NCI-H345 (cell line): ENCODE measurements around the gene AGT.
"Not testable (repeated sequence)": the region's sequence is repeated elsewhere in the genome, so short reads cannot be mapped to it uniquely, and the experiment has no call there.

Experiments used
- DNase-seq: peaks from one replicate; lab custom pipeline; 2025; lab: John Stamatoyannopoulos, UW

AGT gene

DNA sequence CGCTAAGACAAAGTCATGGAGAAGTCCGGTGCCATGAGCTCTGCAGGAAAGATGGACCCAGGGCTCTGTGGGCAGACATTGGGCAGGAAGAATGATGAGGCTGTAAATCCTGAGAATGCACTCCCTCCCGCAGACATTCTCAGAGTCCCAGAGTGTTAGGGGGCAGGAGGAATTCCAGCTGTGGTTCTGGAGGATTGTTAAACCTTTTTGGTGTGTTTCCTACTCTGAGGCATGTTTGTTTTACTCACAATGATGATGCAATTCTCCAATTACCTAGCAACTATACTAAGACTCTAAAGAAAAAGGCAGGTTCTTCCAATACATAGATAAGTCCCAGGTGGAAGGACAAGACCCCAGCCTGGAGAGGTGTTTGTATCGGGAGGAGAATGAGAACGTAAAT is 30.5 kb upstream of the AGT start:
- DNase-seq, result no peak

DNA sequence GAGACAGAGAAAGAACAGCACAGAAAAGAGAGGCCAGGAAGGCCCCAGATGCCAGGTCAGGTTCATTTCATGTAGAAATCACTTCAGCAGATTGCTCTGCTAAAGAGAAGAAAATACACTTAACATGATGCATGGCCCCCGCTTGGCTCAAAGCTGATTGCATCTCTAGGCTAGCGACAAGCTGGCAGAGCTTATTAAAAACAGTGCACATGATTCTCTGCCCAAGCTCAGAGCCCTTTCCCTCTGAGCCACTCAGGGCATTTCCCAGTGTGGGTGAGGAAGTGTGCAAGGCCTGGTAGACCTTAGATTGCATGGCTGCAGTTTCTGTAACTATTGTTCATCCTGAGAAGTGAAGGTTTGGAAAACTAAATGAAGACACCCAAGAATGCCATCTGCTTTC is 30.0 kb upstream of the AGT start:
- DNase-seq, result no peak

DNA sequence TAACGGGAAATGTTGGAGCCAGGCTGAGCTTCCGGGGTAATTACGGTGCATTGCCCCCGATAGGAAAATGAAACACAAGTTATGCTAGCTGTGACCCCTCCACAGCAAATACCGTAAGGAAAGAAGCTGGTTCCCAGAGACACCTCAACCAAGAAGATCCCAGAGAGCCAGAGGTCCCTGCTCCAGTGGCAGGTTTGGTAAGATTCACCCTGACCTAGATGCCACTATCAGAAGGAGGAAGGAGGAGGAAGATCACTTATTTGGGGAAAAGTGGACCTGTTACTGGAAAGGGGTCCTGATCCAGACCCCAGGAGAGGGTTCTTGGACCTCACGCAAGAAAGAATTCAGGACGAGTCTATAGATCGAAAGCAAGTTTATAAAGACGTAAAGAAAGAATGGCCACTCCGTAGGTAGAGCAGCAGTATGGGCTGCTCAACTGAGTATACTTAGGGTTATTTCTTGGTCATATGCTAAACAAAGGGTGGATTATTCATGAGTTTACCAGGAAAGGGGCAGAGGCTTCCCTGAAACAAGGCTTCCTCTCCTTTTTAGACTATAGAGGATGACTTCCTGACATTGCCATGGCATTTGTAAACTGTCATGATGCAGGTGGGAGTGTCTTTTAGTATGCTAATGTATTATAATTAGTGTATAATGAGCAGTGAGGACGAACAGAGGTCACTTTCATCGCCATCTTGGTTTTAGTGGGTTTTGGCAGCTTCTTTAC is 25.8 kb upstream of the AGT start:
- DNase-seq, result no peak

DNA sequence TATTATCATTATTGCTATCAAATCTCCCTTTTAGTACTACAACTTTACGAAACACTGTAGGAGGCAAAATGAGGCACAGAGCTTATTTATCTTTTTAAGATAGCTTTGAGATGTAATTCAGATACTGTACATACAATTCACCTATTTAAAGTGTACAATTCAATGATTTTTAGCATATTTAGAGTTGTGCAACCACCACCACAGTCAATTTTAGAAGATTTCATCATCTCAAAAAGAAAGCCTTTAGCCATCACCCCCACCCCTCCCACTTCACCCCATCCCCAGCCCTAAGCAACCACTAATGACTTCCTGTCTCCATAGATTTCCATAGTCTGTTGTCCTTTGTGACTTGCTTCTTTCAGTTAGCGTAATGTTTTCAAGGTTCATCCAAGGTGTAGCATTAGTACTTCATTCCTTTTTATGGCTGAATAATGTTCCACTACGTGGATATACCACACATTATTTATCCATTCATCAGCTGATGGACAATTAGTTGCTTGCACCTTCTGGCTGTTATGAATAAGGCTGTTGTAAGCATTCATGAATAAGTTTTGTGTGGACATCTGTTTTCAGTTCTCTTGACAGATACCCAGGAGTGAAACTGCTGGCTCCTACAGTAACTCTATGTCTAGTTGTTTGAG is 23.8 kb upstream of the AGT start:
- DNase-seq, result no peak

DNA sequence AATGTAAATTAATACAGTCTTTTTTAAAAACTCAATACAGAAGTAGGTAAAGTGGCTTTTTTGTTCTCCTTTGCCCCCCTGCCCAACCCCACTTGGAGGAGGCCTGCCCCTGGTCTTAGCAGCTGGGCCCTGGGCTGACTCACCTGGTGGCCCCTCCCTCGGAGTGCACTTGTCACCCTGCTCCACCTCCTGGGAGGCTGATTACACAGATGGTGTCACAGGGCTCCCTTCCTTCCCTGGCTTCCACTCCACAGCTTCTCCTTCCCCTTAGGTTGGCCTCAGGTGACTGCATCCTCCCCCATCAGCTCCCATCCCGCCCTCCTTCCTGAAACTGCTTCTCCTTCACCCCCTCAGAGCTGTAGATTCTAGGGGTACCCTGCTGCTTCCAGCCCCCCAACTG is 21.5 kb upstream of the AGT start:
- DNase-seq, result no peak

DNA sequence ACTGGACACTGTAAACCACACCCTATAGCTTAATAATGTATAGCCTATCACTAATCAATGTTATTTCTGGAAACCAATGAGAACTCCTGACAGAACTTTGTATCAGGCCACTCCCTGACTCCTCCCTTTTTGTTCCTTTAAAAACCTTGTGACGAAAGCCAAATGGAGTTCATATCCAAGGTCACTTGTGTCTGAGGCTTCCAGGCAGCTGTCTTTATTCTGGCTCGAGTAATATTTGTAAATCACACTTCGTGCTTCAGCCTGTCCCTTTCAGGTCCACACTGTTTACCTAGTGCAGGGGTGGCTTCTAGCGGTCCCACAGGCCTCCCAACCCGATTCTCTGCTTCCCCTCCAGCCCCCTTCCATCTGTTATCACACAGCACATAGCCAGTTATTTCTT is 17.1 kb upstream of the AGT start:
- no peak for DNase-seq

DNA sequence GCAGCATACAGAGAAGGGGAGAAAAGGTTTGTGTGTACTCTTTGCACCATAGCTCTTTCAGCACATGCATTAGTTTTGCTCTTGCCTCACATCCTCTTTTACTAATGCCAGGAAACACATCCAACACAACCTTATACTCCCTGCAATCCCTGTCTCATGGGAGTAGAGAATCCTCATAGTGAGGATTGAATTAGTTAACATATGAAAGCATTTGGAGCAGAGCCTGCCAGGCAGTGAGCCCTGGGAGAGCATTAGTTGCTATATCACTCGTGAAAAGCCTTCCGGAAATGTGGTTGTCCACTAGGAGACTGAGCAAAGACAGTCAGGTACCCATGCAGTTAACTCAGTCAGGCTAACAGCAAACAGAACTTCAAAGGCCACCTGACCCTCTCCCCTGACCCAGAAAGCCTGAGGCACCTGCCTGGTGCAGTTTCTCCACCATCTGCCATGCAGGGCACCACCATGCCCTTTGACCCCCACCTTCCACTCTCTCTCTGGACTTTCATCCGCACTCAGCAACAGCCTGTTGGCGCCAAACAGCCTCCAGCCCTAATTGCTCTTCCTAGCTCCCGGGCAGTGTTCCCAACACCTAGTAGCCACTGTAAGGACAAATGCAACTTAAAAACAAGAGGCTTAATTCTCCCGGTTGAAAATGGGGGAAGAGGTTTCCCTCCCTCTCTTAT is 14.9 kb upstream of the AGT start:
- no peak for DNase-seq

DNA sequence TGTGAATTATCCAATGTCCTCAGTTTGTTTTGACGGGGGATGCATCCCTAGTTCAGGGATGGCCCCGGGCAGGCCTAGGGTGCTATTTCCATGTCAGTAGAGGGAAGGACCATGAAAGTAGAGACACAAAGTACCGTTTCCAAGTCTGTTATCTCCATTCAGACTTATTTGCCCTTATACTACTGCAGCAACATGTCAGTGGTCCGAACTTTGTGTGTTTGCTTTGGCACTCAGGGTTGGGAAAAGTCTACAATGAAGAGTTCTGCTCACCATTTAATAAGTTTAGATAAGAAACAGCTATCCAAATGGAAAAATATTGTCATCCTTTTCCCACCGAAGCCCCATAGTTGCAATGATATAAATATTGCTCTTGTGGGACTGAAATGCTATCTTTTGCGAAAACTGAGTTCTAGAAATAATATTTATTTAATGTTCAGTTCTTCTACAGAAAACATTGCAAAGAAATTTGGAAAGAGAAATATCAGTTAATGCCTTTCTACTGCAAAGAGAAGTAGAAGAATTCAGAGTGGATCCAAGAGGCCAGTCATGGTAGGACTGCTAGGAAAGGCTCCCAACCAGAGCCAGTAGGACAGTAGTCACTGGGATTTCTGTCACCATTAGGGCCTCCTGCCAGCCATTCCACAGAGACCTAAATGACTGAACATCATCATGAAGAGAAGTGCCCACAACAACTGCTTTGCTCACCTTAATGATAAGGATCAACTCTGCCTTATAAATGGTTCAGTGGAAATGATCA is 11.5 kb upstream of the AGT start:
- no peak for DNase-seq

DNA sequence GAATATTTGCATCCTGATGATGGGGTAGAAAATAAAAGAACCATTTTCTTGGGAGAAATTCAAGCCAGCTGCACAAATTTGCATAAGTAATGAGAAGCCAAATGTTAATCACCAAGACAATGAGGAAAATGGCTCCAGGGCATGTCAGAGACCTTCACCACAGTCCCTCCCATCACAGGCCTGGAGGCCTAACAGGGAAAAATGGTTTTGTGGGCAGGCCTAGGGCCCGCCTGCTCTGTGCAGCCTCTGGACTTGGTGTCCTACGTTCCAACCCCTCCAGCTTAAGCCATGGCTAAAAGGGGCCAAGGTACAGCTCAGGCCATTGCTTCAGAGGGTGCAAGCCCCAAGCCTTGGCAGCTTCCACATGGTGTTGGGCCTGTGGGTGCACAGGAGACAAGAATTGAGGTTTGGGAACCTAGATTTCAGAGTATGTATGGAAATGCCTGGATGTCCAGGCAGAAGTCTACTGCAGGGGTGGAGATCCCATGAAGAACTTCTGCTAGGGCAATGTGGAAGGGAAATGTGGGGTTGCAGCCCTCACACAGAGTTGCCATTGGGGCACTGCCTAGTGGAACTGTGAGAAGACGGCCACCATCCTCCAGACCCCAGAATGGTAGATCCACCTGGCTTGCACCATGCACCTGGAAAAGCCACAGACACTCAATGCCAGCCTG is 8.1 kb upstream of the AGT start:
- not testable (repeated sequence) for DNase-seq

DNA sequence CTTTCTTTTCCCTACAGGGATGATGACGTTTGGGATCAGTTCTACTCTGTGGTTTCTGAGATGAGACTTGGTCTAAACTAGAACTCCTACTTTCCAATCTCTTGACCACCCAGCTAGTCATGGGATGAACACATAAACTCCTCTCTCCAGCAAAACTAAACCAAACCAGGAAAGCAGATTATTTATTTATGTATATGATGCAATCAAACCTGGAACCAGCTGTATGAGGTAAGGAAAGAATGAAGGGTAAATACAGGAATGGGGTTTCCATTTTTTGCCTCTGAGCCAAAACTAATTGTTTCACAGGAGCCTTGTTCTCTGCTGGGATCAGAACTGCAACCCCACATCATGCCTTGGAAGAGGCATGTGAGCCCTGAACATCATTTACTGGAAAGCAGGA is 3.3 kb upstream of the AGT start:
- DNase-seq, result no peak

DNA sequence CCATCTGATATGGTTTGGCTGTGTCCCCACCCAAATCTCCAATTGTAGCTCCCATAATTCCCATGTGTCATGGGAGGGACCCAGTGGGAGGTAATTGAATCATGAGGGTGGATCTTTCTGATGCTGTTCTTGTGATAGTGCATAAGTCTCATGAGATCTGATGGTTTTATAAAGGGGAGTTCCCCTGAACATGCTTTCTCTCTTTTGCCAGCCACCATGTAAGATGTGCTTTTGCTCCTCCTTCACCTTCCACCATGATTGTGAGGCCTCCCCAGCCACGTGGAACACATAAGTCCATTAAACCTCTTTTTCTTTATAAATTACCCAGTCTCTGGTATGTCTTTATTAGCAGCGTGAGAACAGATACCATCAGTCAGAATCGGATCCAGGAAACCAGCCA is 2.5 kb upstream of the AGT start:
- DNase-seq, result not testable (repeated sequence)

DNA sequence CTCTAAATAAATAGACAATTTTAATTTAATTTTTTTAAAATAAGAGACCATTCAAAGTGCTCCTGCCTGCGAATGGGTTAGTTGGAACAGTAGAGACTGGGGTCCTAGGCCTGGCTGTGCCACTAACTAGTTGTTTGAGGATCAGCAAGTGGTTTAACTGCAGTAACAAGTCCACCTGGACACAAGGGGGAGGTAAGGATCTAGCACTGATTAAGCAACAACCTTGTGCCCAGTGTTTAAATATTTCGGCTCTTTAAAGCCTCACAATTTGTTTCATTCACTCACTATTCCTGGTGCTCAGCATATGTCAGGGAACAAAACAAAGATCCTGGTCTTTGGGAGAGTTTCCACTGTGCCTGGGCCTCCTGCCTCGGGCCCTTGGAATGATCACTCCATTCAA is 1.6 kb upstream of the AGT start:
- DNase-seq, result no peak

DNA sequence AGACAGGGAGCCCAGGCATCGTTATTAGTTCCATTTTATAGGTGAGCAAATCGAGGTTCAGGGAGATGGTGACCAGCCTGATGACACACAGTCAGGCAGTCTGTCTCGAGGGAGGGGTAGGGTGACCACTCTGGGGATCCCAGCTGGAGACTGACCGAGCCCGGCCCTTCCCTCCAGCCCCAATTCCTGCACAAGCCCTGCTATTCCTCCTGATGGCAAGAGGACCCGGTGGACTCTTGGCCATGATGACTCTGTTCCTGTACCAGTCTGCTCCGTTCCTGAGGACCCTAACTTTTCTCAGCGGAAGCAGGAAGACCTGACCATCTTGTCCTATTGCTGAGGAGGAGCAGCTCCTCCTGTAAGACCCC is 391 bp downstream of the AGT start:
- DNase-seq, result no peak

DNA sequence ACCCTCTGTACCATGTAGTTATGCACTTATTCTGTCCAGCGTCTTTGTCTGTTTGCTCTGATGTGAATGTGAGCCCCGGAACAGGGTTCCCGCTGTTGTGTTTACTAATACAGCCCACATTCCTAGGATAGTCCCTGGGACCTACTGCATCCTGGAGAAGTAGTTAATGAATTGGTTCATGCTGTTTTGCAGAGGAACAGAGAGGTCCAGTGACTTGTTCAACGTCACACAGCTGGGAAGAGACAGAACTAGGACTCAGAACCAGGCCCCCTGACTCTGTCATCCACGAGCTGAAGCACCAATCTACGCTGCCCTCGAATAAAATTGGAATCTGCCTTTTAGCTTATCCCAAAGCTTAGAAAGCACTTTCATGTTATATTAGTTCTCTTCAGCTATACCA is 784 bp downstream of the AGT start:
- DNase-seq, result no peak

DNA sequence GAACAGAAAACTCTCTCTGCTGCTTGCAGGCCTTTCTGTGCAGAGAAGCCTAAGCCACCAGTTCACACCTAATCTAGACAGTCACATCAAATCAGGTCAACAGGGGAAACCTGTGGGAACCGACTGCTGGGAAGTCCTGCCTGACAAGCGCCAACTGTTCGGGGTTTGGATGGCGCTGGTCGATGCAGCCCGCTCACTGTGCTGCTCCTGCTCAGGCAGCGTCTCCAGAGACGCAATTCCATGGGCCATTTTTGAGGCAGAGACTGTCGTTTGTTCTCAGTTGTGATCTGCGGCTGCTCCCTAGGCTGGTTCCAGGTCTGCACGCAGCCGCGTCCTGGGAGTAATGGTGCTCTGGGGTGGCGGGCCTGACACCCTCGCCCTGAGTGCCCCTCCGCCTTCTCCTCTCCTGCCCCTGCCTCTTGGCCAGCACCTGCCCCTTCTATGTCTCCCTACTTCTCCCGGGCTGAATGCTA is 1.4 kb downstream of the AGT start:
- no peak for DNase-seq

DNA sequence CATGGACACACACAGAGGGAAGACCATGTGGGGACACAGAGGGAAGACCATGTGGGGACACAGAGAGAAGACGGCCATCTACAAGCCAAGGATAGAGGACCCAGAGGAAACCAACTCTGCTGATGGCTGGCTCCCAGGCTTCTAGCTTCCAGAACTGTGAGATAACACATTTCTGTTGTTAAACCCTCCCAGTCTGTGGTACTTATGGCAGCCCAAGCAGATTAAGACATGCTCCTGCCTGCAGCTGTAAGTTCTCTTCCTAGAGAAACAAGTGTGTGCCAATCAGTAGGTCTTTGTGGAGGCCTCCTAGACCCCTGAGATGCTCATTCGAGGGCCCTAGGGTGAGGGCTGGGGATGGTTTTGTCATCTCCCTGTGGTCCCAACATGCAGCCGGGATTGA is 2.7 kb downstream of the AGT start:
- DNase-seq, result no peak

DNA sequence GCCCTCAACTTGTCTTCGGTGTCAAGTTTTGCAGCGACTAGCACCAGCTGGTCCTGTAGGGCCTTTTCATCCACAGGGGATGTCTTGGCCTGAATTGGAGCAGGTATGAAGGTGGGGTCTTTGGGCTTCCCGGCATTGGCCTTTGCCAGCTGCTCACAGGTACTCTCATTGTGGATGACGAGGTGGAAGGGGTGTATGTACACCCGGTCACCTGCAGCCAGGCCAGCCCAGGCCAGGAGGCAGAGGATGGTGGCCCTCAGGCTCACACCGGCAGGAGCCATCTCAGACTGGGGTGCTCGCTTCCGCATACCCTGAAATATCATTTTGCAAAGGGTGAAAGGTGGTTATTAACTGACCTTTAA is 3.4 kb downstream of the AGT start:
- DNase-seq, result no peak

DNA sequence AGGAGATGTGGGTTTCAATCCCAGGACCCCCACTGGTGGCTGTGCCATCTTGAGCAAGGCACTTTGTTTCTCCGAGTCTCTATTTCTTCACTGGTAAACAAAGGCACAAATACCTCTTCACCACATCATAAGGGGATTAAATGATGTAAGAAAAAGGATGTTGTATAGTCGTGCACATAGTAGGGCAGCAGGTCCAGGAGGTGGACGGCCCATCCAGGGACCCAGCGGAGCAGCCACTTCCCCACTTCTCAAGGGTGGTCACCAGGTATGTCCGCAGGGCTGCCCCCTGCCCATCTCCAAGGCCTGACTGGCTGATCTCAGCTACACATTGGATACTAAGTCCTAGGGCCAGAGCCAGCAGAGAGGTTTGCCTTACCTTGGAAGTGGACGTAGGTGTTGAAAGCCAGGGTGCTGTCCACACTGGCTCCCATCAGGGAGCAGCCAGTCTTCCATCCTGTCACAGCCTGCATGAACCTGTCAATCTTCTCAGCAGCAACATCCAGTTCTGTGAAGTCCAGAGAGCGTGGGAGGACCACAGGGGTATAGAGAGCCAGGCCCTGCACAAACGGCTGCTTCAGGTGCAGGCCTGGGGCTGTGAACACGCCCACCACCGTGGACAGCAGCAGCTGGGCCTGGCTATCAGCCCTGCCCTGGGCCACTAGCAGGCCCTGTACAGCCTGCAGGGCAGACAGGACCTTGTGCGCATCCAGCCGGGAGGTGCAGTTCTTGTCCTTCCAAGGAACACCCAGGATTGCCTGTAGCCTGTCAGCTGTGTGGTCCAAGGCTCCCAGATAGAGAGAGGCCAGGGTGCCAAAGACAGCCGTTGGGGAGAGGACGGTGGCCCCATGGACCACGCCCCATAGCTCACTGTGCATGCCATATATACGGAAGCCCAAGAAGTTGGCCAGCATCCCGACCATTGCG is 4.0 kb downstream of the AGT start:
- no peak for DNase-seq

DNA sequence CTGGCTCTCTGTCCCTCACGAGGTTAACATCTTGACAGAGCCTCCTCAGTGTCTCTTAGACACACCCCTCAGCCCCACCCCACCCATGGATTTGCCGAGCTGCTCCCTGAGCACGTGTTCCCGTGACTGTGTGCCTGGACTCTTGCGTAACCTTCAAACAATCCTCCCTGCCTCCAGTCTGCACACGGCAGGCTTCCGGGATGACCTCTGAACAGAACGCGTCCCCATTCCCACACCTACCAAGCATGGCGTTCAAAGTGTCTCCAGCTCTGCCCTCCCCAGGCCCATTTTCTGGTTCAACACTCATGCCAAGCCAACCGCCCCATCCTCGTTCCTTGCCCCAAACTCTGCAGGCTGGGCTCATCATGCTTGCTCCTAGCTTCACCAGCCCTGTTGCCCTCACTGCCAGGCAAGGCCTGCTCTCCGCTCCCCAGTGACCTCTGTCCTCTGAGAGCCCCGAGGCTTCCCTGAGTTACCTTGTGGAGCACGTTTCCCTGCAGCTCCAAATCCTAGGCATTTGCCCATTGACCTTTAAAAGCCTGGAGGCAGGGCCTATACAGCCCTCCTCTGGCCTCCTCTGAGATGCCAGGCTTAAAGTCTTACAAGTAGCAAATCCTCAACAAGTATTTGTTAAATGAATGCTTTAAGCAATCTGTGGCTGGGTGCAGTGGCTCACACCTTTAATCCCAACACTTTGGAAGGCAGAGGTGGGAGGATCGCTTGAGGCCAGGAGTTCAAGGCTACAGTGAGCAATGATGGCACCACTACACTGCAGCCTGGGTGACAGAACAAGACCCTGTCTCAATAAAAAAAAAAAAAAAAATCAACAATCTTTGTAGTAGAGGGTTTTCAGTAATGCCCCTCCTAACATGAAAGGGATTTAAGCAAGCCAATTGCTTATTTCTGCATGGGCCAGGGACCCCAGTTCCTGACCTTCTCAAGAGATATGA is 5.0 kb downstream of the AGT start:
- DNase-seq, result no peak
